HL-60 (cell line): Measurements from ENCODE around the gene CCNT2.

Experiments
- POLR2AphosphoS5 ChIP-seq: IDR thresholded peaks from 2 replicates; pipeline ENCODE4 v1.6.1; 2012; ENCODE audit warnings: low read depth
- TF ChIP-seq, protein P1 (sequence below): IDR thresholded peaks from one replicate; pipeline ENCODE4 v1.5.1; 2011; ENCODE audit warnings: low read length, control low read depth, inconsistent platforms; ENCODE audit not compliant: insufficient read depth
- TF ChIP-seq, protein P2 (sequence below): IDR thresholded peaks from 2 replicates; pipeline ENCODE4 v1.6.1; 2012; ENCODE audit warnings: low read depth; ENCODE audit not compliant: insufficient replicate concordance

DNA sequence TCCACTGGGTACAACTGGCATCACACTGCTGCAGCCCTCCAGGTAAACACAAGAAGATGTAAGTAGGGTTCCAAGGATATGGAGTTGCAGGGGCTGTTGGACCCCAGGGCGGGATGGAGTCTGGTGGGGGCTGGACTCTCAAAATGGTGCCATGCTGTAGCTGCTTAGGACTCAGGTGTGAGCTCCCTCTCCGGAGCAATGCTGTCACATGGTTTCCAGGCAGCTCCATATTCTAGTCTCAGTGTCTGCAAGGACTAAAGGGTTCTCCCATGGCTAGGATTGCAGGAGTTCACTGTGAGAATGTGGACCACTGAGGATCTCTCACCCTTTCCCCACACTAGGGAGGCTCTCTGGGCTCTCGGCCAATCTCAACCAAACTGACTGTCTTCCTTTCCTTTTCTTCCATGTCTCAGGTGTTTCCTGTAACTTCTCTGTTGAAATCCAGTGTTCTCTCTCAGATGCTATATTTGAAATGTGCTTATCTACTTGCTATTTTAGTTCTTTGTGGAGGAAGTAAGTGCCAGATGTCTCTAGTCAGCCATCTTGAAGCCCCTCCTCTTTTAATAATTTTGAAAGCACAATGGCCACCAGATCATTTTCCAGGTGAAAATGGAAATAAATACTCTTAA is 57.6 kb downstream of the CCNT2 start:
- TF ChIP-seq, protein P1, sequence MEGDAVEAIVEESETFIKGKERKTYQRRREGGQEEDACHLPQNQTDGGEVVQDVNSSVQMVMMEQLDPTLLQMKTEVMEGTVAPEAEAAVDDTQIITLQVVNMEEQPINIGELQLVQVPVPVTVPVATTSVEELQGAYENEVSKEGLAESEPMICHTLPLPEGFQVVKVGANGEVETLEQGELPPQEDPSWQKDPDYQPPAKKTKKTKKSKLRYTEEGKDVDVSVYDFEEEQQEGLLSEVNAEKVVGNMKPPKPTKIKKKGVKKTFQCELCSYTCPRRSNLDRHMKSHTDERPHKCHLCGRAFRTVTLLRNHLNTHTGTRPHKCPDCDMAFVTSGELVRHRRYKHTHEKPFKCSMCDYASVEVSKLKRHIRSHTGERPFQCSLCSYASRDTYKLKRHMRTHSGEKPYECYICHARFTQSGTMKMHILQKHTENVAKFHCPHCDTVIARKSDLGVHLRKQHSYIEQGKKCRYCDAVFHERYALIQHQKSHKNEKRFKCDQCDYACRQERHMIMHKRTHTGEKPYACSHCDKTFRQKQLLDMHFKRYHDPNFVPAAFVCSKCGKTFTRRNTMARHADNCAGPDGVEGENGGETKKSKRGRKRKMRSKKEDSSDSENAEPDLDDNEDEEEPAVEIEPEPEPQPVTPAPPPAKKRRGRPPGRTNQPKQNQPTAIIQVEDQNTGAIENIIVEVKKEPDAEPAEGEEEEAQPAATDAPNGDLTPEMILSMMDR = no peak
- TF ChIP-seq, protein P2, sequence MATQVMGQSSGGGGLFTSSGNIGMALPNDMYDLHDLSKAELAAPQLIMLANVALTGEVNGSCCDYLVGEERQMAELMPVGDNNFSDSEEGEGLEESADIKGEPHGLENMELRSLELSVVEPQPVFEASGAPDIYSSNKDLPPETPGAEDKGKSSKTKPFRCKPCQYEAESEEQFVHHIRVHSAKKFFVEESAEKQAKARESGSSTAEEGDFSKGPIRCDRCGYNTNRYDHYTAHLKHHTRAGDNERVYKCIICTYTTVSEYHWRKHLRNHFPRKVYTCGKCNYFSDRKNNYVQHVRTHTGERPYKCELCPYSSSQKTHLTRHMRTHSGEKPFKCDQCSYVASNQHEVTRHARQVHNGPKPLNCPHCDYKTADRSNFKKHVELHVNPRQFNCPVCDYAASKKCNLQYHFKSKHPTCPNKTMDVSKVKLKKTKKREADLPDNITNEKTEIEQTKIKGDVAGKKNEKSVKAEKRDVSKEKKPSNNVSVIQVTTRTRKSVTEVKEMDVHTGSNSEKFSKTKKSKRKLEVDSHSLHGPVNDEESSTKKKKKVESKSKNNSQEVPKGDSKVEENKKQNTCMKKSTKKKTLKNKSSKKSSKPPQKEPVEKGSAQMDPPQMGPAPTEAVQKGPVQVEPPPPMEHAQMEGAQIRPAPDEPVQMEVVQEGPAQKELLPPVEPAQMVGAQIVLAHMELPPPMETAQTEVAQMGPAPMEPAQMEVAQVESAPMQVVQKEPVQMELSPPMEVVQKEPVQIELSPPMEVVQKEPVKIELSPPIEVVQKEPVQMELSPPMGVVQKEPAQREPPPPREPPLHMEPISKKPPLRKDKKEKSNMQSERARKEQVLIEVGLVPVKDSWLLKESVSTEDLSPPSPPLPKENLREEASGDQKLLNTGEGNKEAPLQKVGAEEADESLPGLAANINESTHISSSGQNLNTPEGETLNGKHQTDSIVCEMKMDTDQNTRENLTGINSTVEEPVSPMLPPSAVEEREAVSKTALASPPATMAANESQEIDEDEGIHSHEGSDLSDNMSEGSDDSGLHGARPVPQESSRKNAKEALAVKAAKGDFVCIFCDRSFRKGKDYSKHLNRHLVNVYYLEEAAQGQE = no peak
- no peak for TF ChIP-seq POLR2AphosphoS5
